Measurements from ENCODE around the gene MRPL53. TPM values are rescaled to one million over a fixed set of nuclear protein-coding genes. Genes with fewer than 3 reads are reported as not detected.

The MRPL53 gene
- total and polyA plus RNA-seq, 2 of the 13 experiments (the other 11 are each of a cell fraction or from before 2014, with no cell fraction given): 34.3 to 51.9 TPM

DNA sequence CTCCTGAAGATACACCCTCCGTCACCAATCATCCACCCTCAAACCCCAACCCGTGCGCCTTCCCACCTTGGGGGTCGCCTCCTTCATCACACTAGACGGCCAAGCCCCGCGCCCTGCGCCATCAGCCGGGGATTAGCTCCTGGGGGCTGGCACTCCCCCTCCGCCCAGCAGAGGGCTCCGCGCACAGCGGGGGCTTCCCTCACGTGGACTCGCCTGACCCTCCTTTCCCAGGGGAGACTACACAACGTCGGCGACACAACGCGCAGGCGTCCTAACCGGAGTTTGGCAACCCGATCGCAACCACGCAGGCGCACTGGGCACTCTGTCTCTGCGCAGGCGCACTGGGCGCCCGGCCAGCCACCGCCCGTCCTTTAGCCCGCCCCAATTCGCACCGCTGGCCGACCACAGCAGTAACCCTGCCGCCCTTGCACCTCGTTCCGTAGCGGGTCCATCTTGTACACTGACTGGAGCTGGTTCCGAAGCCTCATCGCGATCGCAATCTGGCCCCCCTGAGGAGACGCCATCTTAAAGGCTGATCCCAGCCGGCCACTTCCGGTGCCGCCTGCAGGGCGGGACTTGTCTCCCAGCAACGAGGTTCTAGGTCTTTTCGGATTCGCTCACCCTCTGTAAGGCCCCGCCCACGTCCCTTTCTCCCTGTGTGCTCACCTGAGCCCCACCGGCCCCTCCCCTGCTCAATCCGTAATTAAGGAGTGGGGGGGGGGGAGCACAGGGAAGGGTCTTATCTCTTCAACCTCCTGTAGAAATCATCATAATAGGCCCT is 34.9 kb upstream of the MRPL53 start, which contains the start of gene PCGF1 (continued):
- no peak; the same call in 1 of the 2 replicates for TF ChIP-seq CCDC6 (CRISPR knock-in tag; IDR thresholded peaks at IDR 0.05)

DNA sequence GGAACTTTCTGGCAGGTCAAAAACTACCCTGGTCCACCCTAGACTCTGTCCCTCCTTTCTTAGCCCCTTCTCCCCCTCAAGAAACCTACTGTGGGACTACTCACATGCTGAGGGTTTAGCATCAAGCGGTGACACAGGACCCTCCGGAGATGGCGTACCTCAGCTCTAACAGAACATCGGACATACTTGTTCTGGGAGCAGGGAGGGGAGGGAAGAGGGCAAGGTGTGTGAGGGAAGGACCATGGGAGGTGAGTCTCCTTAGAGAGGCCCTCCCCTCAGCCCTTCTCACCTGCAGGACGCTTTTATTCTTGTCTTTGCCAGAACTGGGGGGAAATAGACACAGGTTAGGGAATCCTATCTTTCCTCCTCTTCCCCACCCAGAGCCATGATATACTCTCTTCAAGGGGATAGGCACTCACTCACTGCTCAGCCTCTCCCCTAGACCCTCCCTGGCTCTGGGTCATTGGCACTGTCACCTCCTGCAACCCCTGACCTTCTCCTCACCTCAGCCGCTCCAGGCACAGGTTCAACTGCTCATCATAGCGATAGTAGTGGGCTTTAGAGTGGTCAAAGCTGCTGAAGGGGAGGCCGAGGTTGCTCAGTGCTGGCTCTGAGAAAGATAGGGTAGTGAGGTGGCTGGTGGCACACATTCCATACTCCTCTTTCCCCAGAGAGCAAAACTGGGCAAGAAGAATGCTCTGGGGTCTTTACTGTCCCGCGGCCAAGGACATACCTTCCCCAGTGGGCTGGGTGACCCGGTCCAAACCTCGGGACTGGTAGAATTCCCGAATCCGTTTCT is 33.2 kb upstream of the MRPL53 start:
- no peaks in the 10 kb centered on the region for H3K9me3 ChIP-seq (ENCODE audit: low read length)
- H2AFZ ChIP-seq (ENCODE audit: low read length): no peak overlapping the region
- peak overlapping the region; percentile 5 to 26 (median 14); a peak in 2 of 6 replicates for H3K4me3 ChIP-seq (replicated peaks in 1 of 3; ENCODE audit: insufficient read depth in 1 of 3, low read depth in 2 of 3, low read length in 3 of 3)
- H3K36me3 ChIP-seq (replicated peaks in 1 of 2; ENCODE audit: control insufficient read depth in 1 of 2, insufficient read depth in 2 of 2, low read length in 2 of 2): no peaks in the 10 kb centered on the region; a peak in 3 of 5 replicates
- peak overlapping the region; percentile 92 for H3K4me2 ChIP-seq (ENCODE audit: low read depth, low read length)
- no TSS peak for BruUV-seq (replicated peaks)
- ATAC-seq (no peak), DNase-seq (ENCODE audit: low spot score) (no peak), FAIRE-seq (no peak)
- ChIA-PET CTCF (ENCODE audit: low intra/inter-chr PET ratio, low total read pairs) (interaction anchor here (1.9 kb wide), 1 partner anchor 82 kb away, joined by 6 read pairs; no protein-coding TSS in a partner anchor), POLR2A (interaction anchor here (0.8 to 16.5 kb wide), 14 partner anchors 9 to 76 kb away, joined by 3 to 795 read pairs (median 11); partner anchors contain the start of genes AUP1, CCDC142, DQX1 and HTRA2)
- 82% methylated on average over 14 of the region's 14 CpGs for WGBS (ENCODE audit: low lambda C conversion rate)
- H3K4me1 ChIP-seq (ENCODE audit: insufficient read depth, low read length): peaks cover 69% of the 10 kb centered on the region
- peak overlapping the region; percentile 9 for H3K27ac ChIP-seq (ENCODE audit: extremely low read length, insufficient read depth, low read length)
- peak overlapping the region; percentile 27; the same call in 1 of the 2 replicates for H3K9ac ChIP-seq (ENCODE audit: insufficient read depth, low read depth, low read length)
- no peaks in the 10 kb centered on the region for H4K20me1 ChIP-seq (ENCODE audit: insufficient read depth, low read length)
- H3K79me2 ChIP-seq (ENCODE audit: insufficient read depth, low read length): peaks cover 51% of the 10 kb centered on the region
- H3K27me3 ChIP-seq (ENCODE audit: control insufficient read depth in 1 of 2, insufficient read depth in 2 of 2, low read length in 2 of 2): no peaks in the 10 kb centered on the region; a peak in 1 of 5 replicates
- intact Hi-C loops (cut with micrococcal nuclease; ENCODE audit: unreplicated experiment) (loop anchor here (2.0 kb wide), 1 partner anchor 81 kb away; no protein-coding TSS in a partner anchor), in situ Hi-C loops (cut with HindIII; ENCODE audit: extremely low pct_ligation_motif_present, low pct_unique_long_range_greater_than_20kb) (no loop called here)
- TF ChIP-seq PHF8 (CRISPR knock-in tag; IDR thresholded peaks at IDR 0.05): peak; percentile 30; the same call in 1 of the 2 replicates
- peak; percentile 2; the same call in 1 of the 2 replicates for TF ChIP-seq SALL1 (CRISPR knock-in tag; IDR thresholded peaks at IDR 0.05)
- no peak for TF ChIP-seq KLF13 (CRISPR knock-in tag; IDR thresholded peaks at IDR 0.05)
- TF ChIP-seq, protein P1, sequence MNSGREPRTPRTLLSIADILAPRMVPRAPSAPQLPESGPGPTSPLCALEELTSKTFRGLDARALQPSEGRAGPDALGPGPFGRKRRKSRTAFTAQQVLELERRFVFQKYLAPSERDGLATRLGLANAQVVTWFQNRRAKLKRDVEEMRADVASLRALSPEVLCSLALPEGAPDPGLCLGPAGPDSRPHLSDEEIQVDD (CRISPR knock-in tag; IDR thresholded peaks at IDR 0.05; ENCODE audit: borderline replicate concordance): no peak
- TF ChIP-seq POLR2G (IDR thresholded peaks at IDR 0.05; ENCODE audit: low read depth, low read length): peak; percentile 67; the same call in 1 of the 2 replicates
- TF ChIP-seq, protein P2, sequence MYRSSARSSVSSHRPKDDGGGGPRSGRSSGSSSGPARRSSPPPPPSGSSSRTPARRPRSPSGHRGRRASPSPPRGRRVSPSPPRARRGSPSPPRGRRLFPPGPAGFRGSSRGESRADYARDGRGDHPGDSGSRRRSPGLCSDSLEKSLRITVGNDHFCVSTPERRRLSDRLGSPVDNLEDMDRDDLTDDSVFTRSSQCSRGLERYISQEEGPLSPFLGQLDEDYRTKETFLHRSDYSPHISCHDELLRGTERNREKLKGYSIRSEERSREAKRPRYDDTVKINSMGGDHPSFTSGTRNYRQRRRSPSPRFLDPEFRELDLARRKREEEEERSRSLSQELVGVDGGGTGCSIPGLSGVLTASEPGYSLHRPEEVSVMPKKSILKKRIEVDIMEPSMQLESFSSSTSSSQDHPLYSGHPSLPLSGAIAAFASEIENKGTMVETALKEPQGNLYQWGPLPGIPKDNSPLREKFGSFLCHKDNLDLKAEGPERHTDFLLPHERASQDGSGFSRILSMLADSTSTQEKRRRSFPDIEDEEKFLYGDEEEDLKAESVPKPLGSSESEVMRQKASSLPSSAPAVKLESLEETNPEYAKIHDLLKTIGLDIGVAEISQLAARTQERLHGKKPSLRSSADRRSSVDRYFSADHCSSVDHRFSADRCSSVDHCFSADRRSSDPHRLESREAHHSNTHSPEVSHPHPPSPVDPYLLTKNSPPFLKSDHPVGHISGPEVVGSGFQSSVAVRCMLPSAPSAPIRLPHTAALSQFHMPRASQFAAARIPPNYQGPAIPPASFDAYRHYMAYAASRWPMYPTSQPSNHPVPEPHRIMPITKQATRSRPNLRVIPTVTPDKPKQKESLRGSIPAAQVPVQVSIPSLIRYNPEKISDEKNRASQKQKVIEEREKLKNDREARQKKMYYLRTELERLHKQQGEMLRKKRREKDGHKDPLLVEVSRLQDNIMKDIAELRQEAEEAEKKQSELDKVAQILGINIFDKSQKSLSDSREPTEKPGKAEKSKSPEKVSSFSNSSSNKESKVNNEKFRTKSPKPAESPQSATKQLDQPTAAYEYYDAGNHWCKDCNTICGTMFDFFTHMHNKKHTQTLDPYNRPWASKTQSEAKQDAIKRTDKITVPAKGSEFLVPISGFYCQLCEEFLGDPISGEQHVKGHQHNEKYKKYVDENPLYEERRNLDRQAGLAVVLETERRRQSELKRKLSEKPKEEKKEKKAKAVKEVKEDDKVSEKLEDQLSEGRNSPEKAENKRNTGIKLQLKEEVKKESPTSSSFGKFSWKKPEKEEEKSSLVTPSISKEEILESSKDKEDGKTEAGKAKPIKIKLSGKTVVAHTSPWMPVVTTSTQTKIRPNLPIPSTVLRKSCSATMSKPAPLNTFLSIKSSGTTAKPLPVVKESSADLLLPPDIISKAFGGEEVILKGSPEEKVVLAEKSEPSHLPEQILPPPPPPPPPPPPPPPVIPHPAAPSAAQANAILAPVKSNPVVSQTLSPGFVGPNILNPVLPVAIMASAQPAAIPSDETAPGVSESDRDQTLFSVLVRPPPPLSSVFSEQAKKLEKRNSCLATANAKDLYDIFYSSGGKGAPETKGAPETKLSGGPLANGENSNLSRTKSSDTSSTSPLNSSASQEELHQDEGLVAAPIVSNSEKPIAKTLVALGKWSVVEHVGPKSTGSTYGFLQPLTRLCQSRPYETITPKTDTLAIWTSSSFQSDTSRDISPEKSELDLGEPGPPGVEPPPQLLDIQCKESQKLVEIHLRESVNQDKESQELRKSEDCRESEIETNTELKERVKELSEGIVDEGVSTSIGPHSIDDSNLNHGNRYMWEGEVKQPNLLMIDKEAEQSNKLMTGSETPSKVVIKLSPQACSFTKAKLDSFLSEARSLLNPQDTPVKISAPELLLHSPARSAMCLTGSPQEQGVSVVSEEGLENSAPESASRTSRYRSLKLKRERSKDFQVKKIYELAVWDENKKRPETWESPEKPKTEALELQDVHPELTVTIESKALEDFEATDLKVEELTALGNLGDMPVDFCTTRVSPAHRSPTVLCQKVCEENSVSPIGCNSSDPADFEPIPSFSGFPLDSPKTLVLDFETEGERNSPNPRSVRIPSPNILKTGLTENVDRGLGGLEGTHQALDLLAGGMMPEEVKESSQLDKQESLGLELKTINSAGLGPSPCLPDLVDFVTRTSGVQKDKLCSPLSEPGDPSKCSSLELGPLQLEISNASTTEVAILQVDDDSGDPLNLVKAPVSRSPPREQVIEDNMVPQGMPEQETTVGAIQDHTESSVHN (CRISPR knock-in tag; IDR thresholded peaks at IDR 0.05): no peak
- TF ChIP-seq SP4 (CRISPR knock-in tag; IDR thresholded peaks at IDR 0.05): 0 out of 2 replicates have a peak, but pooled peaks have one; percentile 17
- no peak for TF ChIP-seq ZNF790 (CRISPR knock-in tag; IDR thresholded peaks at IDR 0.05; ENCODE audit: borderline replicate concordance)
- no peak for TF ChIP-seq ZFP41 (CRISPR knock-in tag; IDR thresholded peaks at IDR 0.05; ENCODE audit: borderline replicate concordance)
- TF ChIP-seq SMARCE1 (IDR thresholded peaks at IDR 0.05; ENCODE audit: borderline replicate concordance): no peak

All from HepG2 (cell line).